ENCODE measurements around the gene RPP25L. TPM values are rescaled to one million over a fixed set of nuclear protein-coding genes. Genes with fewer than 3 reads are reported as not detected.

Gene RPP25L
- total RNA-seq, 1 experiment from 2014 or later, result 24.5 TPM

DNA sequence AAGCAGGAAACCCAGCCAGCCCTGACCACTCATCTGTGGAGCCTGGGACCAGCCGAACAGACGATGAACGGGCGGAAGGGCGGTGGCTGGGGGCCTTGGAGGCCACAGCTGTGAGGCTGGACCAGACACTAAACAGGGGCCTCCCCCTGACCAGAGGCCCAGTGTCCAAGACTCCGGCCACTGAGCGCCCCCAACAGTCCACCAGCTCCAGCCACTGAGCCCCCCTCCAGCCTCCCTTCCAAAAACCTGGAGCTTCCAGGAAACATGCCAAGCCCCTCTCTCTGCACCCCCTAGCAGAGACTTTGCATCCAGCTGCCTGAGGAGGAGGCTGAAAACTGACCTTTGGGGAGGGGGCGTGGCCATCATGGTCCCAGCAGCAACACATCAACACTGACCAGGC, 45.6 kb downstream of the RPP25L start (continued):
- TF ChIP-seq JUN (CRISPR knock-in tag; IDR thresholded peaks at IDR 0.05) (no peak), IRF2 (CRISPR knock-in tag; IDR thresholded peaks at IDR 0.05; ENCODE audit: borderline replicate concordance, low read depth) (no peak), FOXP1 (CRISPR knock-in tag; IDR thresholded peaks at IDR 0.05; ENCODE audit: borderline replicate concordance) (no peak)
- TF ChIP-seq, protein P1, sequence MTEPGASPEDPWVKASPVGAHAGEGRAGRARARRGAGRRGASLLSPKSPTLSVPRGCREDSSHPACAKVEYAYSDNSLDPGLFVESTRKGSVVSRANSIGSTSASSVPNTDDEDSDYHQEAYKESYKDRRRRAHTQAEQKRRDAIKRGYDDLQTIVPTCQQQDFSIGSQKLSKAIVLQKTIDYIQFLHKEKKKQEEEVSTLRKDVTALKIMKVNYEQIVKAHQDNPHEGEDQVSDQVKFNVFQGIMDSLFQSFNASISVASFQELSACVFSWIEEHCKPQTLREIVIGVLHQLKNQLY (CRISPR knock-in tag; IDR thresholded peaks at IDR 0.05), result no peak
- TF ChIP-seq, protein P2, sequence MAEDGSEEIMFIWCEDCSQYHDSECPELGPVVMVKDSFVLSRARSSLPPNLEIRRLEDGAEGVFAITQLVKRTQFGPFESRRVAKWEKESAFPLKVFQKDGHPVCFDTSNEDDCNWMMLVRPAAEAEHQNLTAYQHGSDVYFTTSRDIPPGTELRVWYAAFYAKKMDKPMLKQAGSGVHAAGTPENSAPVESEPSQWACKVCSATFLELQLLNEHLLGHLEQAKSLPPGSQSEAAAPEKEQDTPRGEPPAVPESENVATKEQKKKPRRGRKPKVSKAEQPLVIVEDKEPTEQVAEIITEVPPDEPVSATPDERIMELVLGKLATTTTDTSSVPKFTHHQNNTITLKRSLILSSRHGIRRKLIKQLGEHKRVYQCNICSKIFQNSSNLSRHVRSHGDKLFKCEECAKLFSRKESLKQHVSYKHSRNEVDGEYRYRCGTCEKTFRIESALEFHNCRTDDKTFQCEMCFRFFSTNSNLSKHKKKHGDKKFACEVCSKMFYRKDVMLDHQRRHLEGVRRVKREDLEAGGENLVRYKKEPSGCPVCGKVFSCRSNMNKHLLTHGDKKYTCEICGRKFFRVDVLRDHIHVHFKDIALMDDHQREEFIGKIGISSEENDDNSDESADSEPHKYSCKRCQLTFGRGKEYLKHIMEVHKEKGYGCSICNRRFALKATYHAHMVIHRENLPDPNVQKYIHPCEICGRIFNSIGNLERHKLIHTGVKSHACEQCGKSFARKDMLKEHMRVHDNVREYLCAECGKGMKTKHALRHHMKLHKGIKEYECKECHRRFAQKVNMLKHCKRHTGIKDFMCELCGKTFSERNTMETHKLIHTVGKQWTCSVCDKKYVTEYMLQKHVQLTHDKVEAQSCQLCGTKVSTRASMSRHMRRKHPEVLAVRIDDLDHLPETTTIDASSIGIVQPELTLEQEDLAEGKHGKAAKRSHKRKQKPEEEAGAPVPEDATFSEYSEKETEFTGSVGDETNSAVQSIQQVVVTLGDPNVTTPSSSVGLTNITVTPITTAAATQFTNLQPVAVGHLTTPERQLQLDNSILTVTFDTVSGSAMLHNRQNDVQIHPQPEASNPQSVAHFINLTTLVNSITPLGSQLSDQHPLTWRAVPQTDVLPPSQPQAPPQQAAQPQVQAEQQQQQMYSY (CRISPR knock-in tag; IDR thresholded peaks at IDR 0.05), result no peak
- TF ChIP-seq, protein P3, sequence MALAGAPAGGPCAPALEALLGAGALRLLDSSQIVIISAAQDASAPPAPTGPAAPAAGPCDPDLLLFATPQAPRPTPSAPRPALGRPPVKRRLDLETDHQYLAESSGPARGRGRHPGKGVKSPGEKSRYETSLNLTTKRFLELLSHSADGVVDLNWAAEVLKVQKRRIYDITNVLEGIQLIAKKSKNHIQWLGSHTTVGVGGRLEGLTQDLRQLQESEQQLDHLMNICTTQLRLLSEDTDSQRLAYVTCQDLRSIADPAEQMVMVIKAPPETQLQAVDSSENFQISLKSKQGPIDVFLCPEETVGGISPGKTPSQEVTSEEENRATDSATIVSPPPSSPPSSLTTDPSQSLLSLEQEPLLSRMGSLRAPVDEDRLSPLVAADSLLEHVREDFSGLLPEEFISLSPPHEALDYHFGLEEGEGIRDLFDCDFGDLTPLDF (CRISPR knock-in tag; IDR thresholded peaks at IDR 0.05), result no peak

DNA sequence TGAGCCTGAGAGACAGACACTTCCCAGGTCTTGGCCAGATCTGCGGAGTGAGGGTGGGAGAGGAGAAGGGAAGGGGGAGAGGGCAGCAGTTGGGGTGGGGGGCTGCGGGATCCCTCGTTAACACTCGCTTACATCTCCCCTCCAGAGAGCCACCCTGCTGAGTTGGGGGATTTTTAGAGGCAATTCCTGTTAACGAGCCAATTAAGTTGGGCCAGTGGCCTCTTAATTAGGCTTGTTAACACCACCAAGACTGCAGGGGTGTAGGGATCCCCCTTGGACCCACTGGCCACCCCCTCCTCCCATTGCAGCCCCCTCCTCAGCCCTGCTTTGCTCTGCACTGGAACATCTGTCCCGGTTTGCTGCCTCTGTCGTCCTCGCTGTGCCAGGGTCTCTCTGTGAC, 46.0 kb downstream of the RPP25L start:
- ChIA-PET POLR2A (no interaction called here), CTCF (interaction anchor here (0.8 to 4.1 kb wide), 4 partner anchors 13 to 45 kb away, joined by 3 to 31 read pairs (median 6); no protein-coding TSS in a partner anchor)
- H3K4me1 Mint-ChIP-seq, result peaks cover 22% of the 10 kb centered on the region
- TF ChIP-seq, protein P4, sequence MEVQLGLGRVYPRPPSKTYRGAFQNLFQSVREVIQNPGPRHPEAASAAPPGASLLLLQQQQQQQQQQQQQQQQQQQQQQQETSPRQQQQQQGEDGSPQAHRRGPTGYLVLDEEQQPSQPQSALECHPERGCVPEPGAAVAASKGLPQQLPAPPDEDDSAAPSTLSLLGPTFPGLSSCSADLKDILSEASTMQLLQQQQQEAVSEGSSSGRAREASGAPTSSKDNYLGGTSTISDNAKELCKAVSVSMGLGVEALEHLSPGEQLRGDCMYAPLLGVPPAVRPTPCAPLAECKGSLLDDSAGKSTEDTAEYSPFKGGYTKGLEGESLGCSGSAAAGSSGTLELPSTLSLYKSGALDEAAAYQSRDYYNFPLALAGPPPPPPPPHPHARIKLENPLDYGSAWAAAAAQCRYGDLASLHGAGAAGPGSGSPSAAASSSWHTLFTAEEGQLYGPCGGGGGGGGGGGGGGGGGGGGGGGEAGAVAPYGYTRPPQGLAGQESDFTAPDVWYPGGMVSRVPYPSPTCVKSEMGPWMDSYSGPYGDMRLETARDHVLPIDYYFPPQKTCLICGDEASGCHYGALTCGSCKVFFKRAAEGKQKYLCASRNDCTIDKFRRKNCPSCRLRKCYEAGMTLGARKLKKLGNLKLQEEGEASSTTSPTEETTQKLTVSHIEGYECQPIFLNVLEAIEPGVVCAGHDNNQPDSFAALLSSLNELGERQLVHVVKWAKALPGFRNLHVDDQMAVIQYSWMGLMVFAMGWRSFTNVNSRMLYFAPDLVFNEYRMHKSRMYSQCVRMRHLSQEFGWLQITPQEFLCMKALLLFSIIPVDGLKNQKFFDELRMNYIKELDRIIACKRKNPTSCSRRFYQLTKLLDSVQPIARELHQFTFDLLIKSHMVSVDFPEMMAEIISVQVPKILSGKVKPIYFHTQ (CRISPR knock-in tag; IDR thresholded peaks at IDR 0.05), result no peak
- no peak for TF ChIP-seq RORB (CRISPR knock-in tag; IDR thresholded peaks at IDR 0.05)
- TF ChIP-seq, protein P5, sequence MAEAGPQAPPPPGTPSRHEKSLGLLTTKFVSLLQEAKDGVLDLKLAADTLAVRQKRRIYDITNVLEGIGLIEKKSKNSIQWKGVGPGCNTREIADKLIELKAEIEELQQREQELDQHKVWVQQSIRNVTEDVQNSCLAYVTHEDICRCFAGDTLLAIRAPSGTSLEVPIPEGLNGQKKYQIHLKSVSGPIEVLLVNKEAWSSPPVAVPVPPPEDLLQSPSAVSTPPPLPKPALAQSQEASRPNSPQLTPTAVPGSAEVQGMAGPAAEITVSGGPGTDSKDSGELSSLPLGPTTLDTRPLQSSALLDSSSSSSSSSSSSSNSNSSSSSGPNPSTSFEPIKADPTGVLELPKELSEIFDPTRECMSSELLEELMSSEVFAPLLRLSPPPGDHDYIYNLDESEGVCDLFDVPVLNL (CRISPR knock-in tag; IDR thresholded peaks at IDR 0.05; ENCODE audit: borderline replicate concordance, low read depth), result no peak
- no peak for TF ChIP-seq NR3C1 (CRISPR knock-in tag; conservative IDR thresholded peaks at IDR 0.05; ENCODE audit: low read depth)
- TF ChIP-seq, protein P6, sequence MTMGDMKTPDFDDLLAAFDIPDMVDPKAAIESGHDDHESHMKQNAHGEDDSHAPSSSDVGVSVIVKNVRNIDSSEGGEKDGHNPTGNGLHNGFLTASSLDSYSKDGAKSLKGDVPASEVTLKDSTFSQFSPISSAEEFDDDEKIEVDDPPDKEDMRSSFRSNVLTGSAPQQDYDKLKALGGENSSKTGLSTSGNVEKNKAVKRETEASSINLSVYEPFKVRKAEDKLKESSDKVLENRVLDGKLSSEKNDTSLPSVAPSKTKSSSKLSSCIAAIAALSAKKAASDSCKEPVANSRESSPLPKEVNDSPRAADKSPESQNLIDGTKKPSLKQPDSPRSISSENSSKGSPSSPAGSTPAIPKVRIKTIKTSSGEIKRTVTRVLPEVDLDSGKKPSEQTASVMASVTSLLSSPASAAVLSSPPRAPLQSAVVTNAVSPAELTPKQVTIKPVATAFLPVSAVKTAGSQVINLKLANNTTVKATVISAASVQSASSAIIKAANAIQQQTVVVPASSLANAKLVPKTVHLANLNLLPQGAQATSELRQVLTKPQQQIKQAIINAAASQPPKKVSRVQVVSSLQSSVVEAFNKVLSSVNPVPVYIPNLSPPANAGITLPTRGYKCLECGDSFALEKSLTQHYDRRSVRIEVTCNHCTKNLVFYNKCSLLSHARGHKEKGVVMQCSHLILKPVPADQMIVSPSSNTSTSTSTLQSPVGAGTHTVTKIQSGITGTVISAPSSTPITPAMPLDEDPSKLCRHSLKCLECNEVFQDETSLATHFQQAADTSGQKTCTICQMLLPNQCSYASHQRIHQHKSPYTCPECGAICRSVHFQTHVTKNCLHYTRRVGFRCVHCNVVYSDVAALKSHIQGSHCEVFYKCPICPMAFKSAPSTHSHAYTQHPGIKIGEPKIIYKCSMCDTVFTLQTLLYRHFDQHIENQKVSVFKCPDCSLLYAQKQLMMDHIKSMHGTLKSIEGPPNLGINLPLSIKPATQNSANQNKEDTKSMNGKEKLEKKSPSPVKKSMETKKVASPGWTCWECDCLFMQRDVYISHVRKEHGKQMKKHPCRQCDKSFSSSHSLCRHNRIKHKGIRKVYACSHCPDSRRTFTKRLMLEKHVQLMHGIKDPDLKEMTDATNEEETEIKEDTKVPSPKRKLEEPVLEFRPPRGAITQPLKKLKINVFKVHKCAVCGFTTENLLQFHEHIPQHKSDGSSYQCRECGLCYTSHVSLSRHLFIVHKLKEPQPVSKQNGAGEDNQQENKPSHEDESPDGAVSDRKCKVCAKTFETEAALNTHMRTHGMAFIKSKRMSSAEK (CRISPR knock-in tag; IDR thresholded peaks at IDR 0.05; ENCODE audit: borderline replicate concordance), result no peak
- TF ChIP-seq, protein P2 (CRISPR knock-in tag; IDR thresholded peaks at IDR 0.05), result no peak
- no peaks in the 10 kb centered on the region for H3K36me3 Mint-ChIP-seq
- ATAC-seq (no peak), DNase-seq (ENCODE audit: low spot score) (no peak)
- H3K27ac Mint-ChIP-seq, result no peak overlapping the region
- H3K4me3 Mint-ChIP-seq, result no peak overlapping the region
- H3K9me3 Mint-ChIP-seq, result no peaks in the 10 kb centered on the region
- peaks cover 3% of the 10 kb centered on the region; the same call in 1 of the 2 replicates for H3K27me3 Mint-ChIP-seq (ENCODE audit: low read depth)
